ENCODE data around the gene RIMS1.

RIMS1 gene

GRCh38 chr6:72238900-72239299 is 352.6 kb downstream of the RIMS1 start:
- DNase-seq (ENCODE audit: low read depth), result no peak

GRCh38 chr6:72245565-72245964 is 359.2 kb downstream of the RIMS1 start:
- DNase-seq (ENCODE audit: low read depth), result no peak

GRCh38 chr6:72246926-72247325 is 360.6 kb downstream of the RIMS1 start:
- no peak for DNase-seq (ENCODE audit: low read depth)

- no peak for DNase-seq (ENCODE audit: low read depth)
These were observed 362.3 kb downstream of the RIMS1 start for GRCh38 chr6:72248621-72249020.

- no peak for DNase-seq (ENCODE audit: low read depth)
These were observed 364.3 kb downstream of the RIMS1 start for GRCh38 chr6:72250664-72251063.

GRCh38 chr6:72260489-72260888 is 374.1 kb downstream of the RIMS1 start:
- DNase-seq (ENCODE audit: low read depth), result peak; percentile 33

- DNase-seq (ENCODE audit: low read depth), result no peak
These were observed 375.2 kb downstream of the RIMS1 start for GRCh38 chr6:72261554-72261953.

GRCh38 chr6:72262254-72262653 is 375.9 kb downstream of the RIMS1 start:
- DNase-seq (ENCODE audit: low read depth), result no peak

GRCh38 chr6:72267470-72267869 is 381.1 kb downstream of the RIMS1 start:
- DNase-seq (ENCODE audit: low read depth), result no peak

GRCh38 chr6:72271531-72271930 is 385.2 kb downstream of the RIMS1 start:
- DNase-seq (ENCODE audit: low read depth), result no peak

GRCh38 chr6:72272958-72273357 is 386.6 kb downstream of the RIMS1 start:
- no peak for DNase-seq (ENCODE audit: low read depth)

- no peak for DNase-seq (ENCODE audit: low read depth)
These were observed 389.5 kb downstream of the RIMS1 start for GRCh38 chr6:72275888-72276287.

GRCh38 chr6:72282201-72282600 is 395.9 kb downstream of the RIMS1 start:
- DNase-seq (ENCODE audit: low read depth), result no peak

- DNase-seq (ENCODE audit: low read depth), result no peak
These were observed 397.2 kb downstream of the RIMS1 start for GRCh38 chr6:72283571-72283970.

- peak; percentile 26 for DNase-seq (ENCODE audit: low read depth)
These were observed 400.6 kb downstream of the RIMS1 start for GRCh38 chr6:72286911-72287311.

GRCh38 chr6:72287801-72288200 is 401.5 kb downstream of the RIMS1 start:
- no peak for DNase-seq (ENCODE audit: low read depth)

GRCh38 chr6:72288592-72288991 is 402.2 kb downstream of the RIMS1 start:
- no peak for DNase-seq (ENCODE audit: low read depth)

GRCh38 chr6:72290620-72291019 is 404.3 kb downstream of the RIMS1 start:
- no peak for DNase-seq (ENCODE audit: low read depth)

GRCh38 chr6:72296375-72296774 is 410.0 kb downstream of the RIMS1 start:
- no peak for DNase-seq (ENCODE audit: low read depth)

- DNase-seq (ENCODE audit: low read depth), result no peak
These were observed 419.6 kb downstream of the RIMS1 start for GRCh38 chr6:72305971-72306370.

GRCh38 chr6:72316675-72317380 is 430.5 kb downstream of the RIMS1 start:
- DNase-seq (ENCODE audit: low read depth), result no peak

- peak; percentile 14 for DNase-seq (ENCODE audit: low read depth)
These were observed 435.4 kb downstream of the RIMS1 start for GRCh38 chr6:72321788-72322187.

GRCh38 chr6:72322771-72323170 is 436.4 kb downstream of the RIMS1 start:
- DNase-seq (ENCODE audit: low read depth), result no peak

- no peak for DNase-seq (ENCODE audit: low read depth)
These were observed 438.2 kb downstream of the RIMS1 start for GRCh38 chr6:72324591-72324990.
